Endothelial cell of umbilical vein (primary cell): Measurements from ENCODE around the gene HNRNPC. TPM values are rescaled to one million over a fixed set of nuclear protein-coding genes. Genes with fewer than 3 reads are reported as not detected.

Source experiments
- BruUV-seq: library from RNA; stranded (reverse); fragments of 400-500 nt; replicated peaks from 2 replicates; lab custom pipeline; 2021; lab: Mats Ljungman, UMichigan
- CTCF ChIA-PET: fragments of 300-600, 350-600 bp; sonication (Branson Sonifier 250); formaldehyde crosslinking; loops from one replicate; lab custom pipeline; 2021; ENCODE audit warnings: antibody characterized with exemption, inconsistent platforms; lab: Charles Lee
- POLR2A ChIA-PET: fragments of 300-600, 350-600 bp; sonication (Branson Sonifier 250); formaldehyde crosslinking; loops from one replicate; lab custom pipeline; 2021; ENCODE audit warnings: antibody characterized with exemption, inconsistent platforms; lab: Charles Lee
- DNase-seq: peaks from one replicate; pipeline ENCODE4 v3.0.0-alpha.2; 2011; ENCODE audit warnings: low read depth, low spot score
- FAIRE-seq: peaks from 2 replicates; lab custom pipeline; 2011; peaks lifted over from hg19 to GRCh38; lab: Jason Lieb, UNC
- H2AFZ ChIP-seq: 2 replicates; pipeline ENCODE4 v1.6.0; 2012; ENCODE audit warnings: low read depth, low read length, control low read depth, inconsistent platforms
- H3K27ac ChIP-seq: 2 replicates; pipeline ENCODE4 v1.5.1; 2011; ENCODE audit warnings: low read depth, mild to moderate bottlenecking, control low read depth, low read length, moderate library complexity; ENCODE audit not compliant: insufficient read depth
- H3K27me3 ChIP-seq, 2 experiments: 2 replicates each; pipeline versions ENCODE4 v1.6.0 to v1.6.1; 2011; ENCODE audit warnings: low read length in 2 of 2, mixed read lengths in 1 of 2; ENCODE audit not compliant: control insufficient read depth in 2 of 2, insufficient read depth in 2 of 2
- H3K36me3 ChIP-seq, 2 experiments: 2 replicates in 1 of 2; 3 replicates in 1 of 2; pipeline ENCODE4 v1.5.1; 2011; ENCODE audit warnings: low read length in 2 of 2, mild to moderate bottlenecking in 1 of 2, moderate library complexity in 1 of 2; ENCODE audit not compliant: control insufficient read depth in 2 of 2, insufficient read depth in 2 of 2; ENCODE audit errors: extremely low read depth in 1 of 2
- H3K4me1 ChIP-seq: 3 replicates; pipeline ENCODE4 v1.5.1; 2011; ENCODE audit warnings: mild to moderate bottlenecking, low read length; ENCODE audit not compliant: control insufficient read depth, insufficient read depth; ENCODE audit errors: extremely low read depth
- H3K4me2 ChIP-seq: 2 replicates; pipeline ENCODE4 v1.6.1; 2011; ENCODE audit warnings: low read length, control low read depth, mixed read lengths; ENCODE audit not compliant: insufficient read depth
- H3K4me3 ChIP-seq, 3 experiments: fragments of 200-600 bp in 1 of 3; sonication (generic), shearing (Covaris generic) in 1 of 3; replicated peaks in 1 of 3; 2 replicates each; pipeline ENCODE4 v1.5.1; 2011 to 2016; ENCODE audit warnings: control low read depth in 3 of 3, low read length in 3 of 3, mild to moderate bottlenecking in 2 of 3, inconsistent platforms in 1 of 3, low read depth in 1 of 3, moderate library complexity in 1 of 3; ENCODE audit not compliant: insufficient read depth in 1 of 3
- H3K79me2 ChIP-seq: 2 replicates; pipeline ENCODE4 v1.6.0; 2012; ENCODE audit warnings: low read length, inconsistent platforms; ENCODE audit not compliant: control insufficient read depth, insufficient read depth
- H3K9ac ChIP-seq: replicated peaks from 2 replicates; pipeline ENCODE3; 2011; ENCODE audit warnings: low read length, control low read depth; ENCODE audit not compliant: insufficient read depth; ENCODE audit errors: extremely low read depth
- H3K9me1 ChIP-seq: replicated peaks from 3 replicates; pipeline ENCODE4 v1.6.0; 2011; ENCODE audit warnings: mild to moderate bottlenecking, low read length; ENCODE audit not compliant: control insufficient read depth, insufficient read depth; ENCODE audit errors: extremely low read depth
- H3K9me3 ChIP-seq: replicated peaks from 2 replicates; pipeline ENCODE4 v1.5.1; 2012; ENCODE audit warnings: low read length, inconsistent platforms; ENCODE audit not compliant: control insufficient read depth, insufficient read depth
- H4K20me1 ChIP-seq: replicated peaks from 2 replicates; pipeline ENCODE3; 2011; ENCODE audit warnings: mild to moderate bottlenecking, low read length; ENCODE audit not compliant: control insufficient read depth, insufficient read depth; ENCODE audit errors: extremely low read depth
- GATA2 ChIP-seq: IDR thresholded peaks from 2 replicates; pipeline ENCODE4 v1.7.0; 2011; ENCODE audit warnings: low read depth, mild to moderate bottlenecking, moderate library complexity, mixed read lengths, low read length; ENCODE audit not compliant: insufficient read length, insufficient read depth
- JUN ChIP-seq: IDR thresholded peaks from 2 replicates; pipeline ENCODE4 v1.6.1; 2011; ENCODE audit warnings: borderline replicate concordance, low read depth; ENCODE audit not compliant: insufficient read length, insufficient read depth
- POLR2A ChIP-seq: IDR thresholded peaks from 2 replicates; pipeline ENCODE4 v1.6.1; 2012; ENCODE audit warnings: low read depth, mild to moderate bottlenecking, control low read depth, low read length
- POLR2AphosphoS5 ChIP-seq: IDR thresholded peaks from 2 replicates; pipeline ENCODE4 v1.6.1; 2012; ENCODE audit warnings: low read depth, mild to moderate bottlenecking, control low read depth, low read length, moderate library complexity; ENCODE audit not compliant: insufficient read depth
- dilution Hi-C: fragments of 300-500 bp; cut with MboI; formaldehyde crosslinking; loops from one replicate; pipeline ENCODE4 v1.15.0; 2019; ENCODE audit warnings: low sequenced_read_pairs; ENCODE audit not compliant: extremely low pct_ligation_motif_present
- intact Hi-C: fragments of 100-400 bp; cut with micrococcal nuclease; formaldehyde crosslinking; loops from one replicate; pipeline ENCODE4 v1.10.0; 2022
- polyA plus RNA-seq, 4 experiments: library from polyadenylated mRNA; depleted of rRNA in 3 of 4; stranded (reverse) in 3 of 4; unstranded in 1 of 4; fragments of >200 nt; gene quantifications; 2 replicates each; pipeline versions ENCODE4 v1.2.1 to v1.2.3, GENCODE V29; 2011 to 2012; ENCODE audit warnings: missing spikeins in 1 of 4
- total RNA-seq: library from RNA; stranded (reverse); gene quantifications from 2 replicates; pipeline ENCODE4 v1.2.3, GENCODE V29; 2021
- TF ChIP-seq, protein P1 (sequence below), 2 donors: IDR thresholded peaks; 1 replicate in 1 of 2; 2 replicates in 1 of 2; pipeline ENCODE4 v1.5.1; 2011; ENCODE audit warnings: low read length in 2 of 2, mild to moderate bottlenecking in 2 of 2, moderate library complexity in 2 of 2, control low read depth in 1 of 2, inconsistent platforms in 1 of 2, low read depth in 1 of 2; ENCODE audit not compliant: insufficient read depth in 1 of 2; ENCODE audit errors: extremely low read depth in 1 of 2
- TF ChIP-seq, protein P2 (sequence below): IDR thresholded peaks from 2 replicates; pipeline ENCODE4 v1.6.1; 2011; ENCODE audit not compliant: insufficient read depth, insufficient read length

Gene HNRNPC
- total and polyA plus RNA-seq, 2 donors (not counting 3 experiments of a cell fraction or from before 2014, with no cell fraction given) = 531 to 674 TPM

DNA sequence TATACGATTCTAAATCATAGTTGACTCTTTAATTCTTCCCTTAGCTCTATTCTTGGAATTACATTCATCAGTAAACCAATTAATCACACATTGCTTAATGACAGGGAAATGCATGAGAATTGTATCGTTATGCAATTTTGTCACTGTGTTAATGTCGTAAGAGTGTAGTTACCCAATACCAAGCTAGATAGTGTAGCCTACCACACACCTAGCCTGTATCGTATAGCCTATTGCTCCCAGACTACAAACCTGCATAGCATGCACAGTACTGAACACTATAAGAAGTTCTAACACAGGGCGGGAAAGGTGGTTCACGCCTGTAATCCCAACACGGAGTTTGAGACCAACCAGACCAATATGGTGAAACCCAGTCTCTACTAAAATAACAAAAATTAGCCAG lies 24.7 kb downstream of the HNRNPC start:
- Histone ChIP-seq H3K9me1 (no peaks in the 10 kb centered on the region), H3K4me1 (peaks cover 15% of the 10 kb centered on the region), H3K27ac (no peak overlapping the region), H3K79me2 (peaks cover 100% of the 10 kb centered on the region), H3K36me3 (peaks cover 10 to 14% of the 10 kb centered on the region in 2 experiments), H3K9me3 (no peaks in the 10 kb centered on the region), H3K4me3 (no peak overlapping the region), H4K20me1 (peaks cover 41% of the 10 kb centered on the region), H3K9ac (no peak overlapping the region), H2AFZ (no peak overlapping the region), H3K27me3 (no peaks in the 10 kb centered on the region), H3K4me2 (no peak overlapping the region)
- BruUV-seq = no TSS peak
- dilution Hi-C loops = no loop called here
- no peak for FAIRE-seq
- POLR2A ChIA-PET = no interaction called here
- intact Hi-C loops = no loop called here
- CTCF ChIA-PET = interaction anchor here (0.7 kb wide), 1 partner anchor 13 kb away, joined by 3 read pairs; no protein-coding TSS in a partner anchor
- no peak for DNase-seq
- TF ChIP-seq, protein P1, sequence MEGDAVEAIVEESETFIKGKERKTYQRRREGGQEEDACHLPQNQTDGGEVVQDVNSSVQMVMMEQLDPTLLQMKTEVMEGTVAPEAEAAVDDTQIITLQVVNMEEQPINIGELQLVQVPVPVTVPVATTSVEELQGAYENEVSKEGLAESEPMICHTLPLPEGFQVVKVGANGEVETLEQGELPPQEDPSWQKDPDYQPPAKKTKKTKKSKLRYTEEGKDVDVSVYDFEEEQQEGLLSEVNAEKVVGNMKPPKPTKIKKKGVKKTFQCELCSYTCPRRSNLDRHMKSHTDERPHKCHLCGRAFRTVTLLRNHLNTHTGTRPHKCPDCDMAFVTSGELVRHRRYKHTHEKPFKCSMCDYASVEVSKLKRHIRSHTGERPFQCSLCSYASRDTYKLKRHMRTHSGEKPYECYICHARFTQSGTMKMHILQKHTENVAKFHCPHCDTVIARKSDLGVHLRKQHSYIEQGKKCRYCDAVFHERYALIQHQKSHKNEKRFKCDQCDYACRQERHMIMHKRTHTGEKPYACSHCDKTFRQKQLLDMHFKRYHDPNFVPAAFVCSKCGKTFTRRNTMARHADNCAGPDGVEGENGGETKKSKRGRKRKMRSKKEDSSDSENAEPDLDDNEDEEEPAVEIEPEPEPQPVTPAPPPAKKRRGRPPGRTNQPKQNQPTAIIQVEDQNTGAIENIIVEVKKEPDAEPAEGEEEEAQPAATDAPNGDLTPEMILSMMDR (IDR thresholded peaks at IDR 0.05; ENCODE audit: extremely low read depth in 1 of 2, insufficient read depth in 1 of 2, low read depth in 1 of 2, low read length in 2 of 2) = no peak
- no peak for TF ChIP-seq POLR2A
- no peak for TF ChIP-seq JUN
- TF ChIP-seq, protein P2, sequence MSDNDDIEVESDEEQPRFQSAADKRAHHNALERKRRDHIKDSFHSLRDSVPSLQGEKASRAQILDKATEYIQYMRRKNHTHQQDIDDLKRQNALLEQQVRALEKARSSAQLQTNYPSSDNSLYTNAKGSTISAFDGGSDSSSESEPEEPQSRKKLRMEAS = no peak
- no peak for TF ChIP-seq GATA2
- no peak for TF ChIP-seq POLR2AphosphoS5
